K562 (cell line): Measurements from ENCODE around the gene PRDM10. TPM values are rescaled to one million over a fixed set of nuclear protein-coding genes. Genes with fewer than 3 reads are reported as not detected.

Source experiments
- ATAC-seq: fragments of 200-7000 bp; cut with Tn5 transposase; 3 replicates; pipeline ENCODE4 v1.9.1; 2020; ENCODE audit warnings: moderate library complexity
- BruUV-seq: library from RNA; stranded (reverse); fragments of 400-500 nt; replicated peaks from 2 replicates; lab custom pipeline; 2021; lab: Mats Ljungman, UMichigan
- CTCF ChIA-PET: fragments of 300-600 bp; formaldehyde crosslinking; extraction: SDS; loops from one replicate; lab custom pipeline; 2021; ENCODE audit warnings: low intra/inter-chr PET ratio; lab: Yijun Ruan, JAX
- POLR2A ChIA-PET: fragments of 300-600, 350-650 bp; sonication (Branson Sonifier 250); formaldehyde crosslinking; extraction: SDS; loops from one replicate; lab custom pipeline; 2021; ENCODE audit warnings: antibody characterized with exemption, inconsistent platforms; lab: Yijun Ruan, JAX
- DNase-seq, 4 experiments: peaks; one replicate each; pipeline versions ENCODE4 v3.0.0 to v3.0.0-alpha.2; 2011 to 2018; ENCODE audit warnings: low spot score in 3 of 4, mixed read lengths in 3 of 4; ENCODE audit errors: extremely low read depth in 1 of 4
- FAIRE-seq: peaks from 2 replicates; lab custom pipeline; 2011; peaks lifted over from hg19 to GRCh38; lab: Jason Lieb, UNC
- H2AFZ ChIP-seq: 2 replicates; pipeline ENCODE4 v1.6.0; 2011; ENCODE audit warnings: low read depth, low read length, control low read depth, inconsistent platforms
- H3K27ac ChIP-seq: fragments of 200-600 bp; 3 replicates; pipeline ENCODE4 v1.8.0; 2011; ENCODE audit warnings: low read depth, mild to moderate bottlenecking, control low read depth, inconsistent platforms, low read length, moderate library complexity, mixed read lengths; ENCODE audit errors: extremely low read depth
- H3K27me3 ChIP-seq, 2 experiments: fragments of 300-600 bp in 1 of 2; 2 replicates in 1 of 2; 3 replicates in 1 of 2; pipeline versions ENCODE4 v1.6.0 to v1.8.0; 2011; ENCODE audit warnings: inconsistent platforms in 2 of 2, low read length in 2 of 2, mild to moderate bottlenecking in 1 of 2, mixed read lengths in 1 of 2, moderate library complexity in 1 of 2; ENCODE audit not compliant: control insufficient read depth in 2 of 2, insufficient read depth in 2 of 2
- H3K36me3 ChIP-seq: fragments of 300-600 bp; 3 replicates; pipeline ENCODE4 v1.8.0; 2011; ENCODE audit warnings: mild to moderate bottlenecking, low read length, inconsistent platforms; ENCODE audit not compliant: control insufficient read depth, insufficient read depth
- H3K4me1 ChIP-seq, 2 experiments: fragments of 200-600 bp in 1 of 2; replicated peaks in 1 of 2; 2 replicates in 1 of 2; 3 replicates in 1 of 2; pipeline versions ENCODE4 v1.5.1 to v1.8.0; 2011; ENCODE audit warnings: inconsistent platforms in 2 of 2, low read length in 2 of 2, mild to moderate bottlenecking in 1 of 2, mixed read lengths in 1 of 2, moderate library complexity in 1 of 2; ENCODE audit not compliant: control insufficient read depth in 2 of 2, insufficient read depth in 2 of 2
- H3K4me2 ChIP-seq: 2 replicates; pipeline ENCODE4 v1.6.1; 2011; ENCODE audit warnings: low read length, control low read depth, inconsistent platforms, mixed read lengths; ENCODE audit not compliant: insufficient read depth
- H3K4me3 ChIP-seq: fragments of 200-600 bp; sonication (generic), shearing (Covaris generic); 2 replicates; pipeline ENCODE4 v1.5.1; 2016; ENCODE audit warnings: control low read depth, inconsistent platforms
- H3K79me2 ChIP-seq: fragments of 200-600 bp; 3 replicates; pipeline ENCODE4 v1.8.0; 2011; ENCODE audit warnings: low read length, inconsistent platforms; ENCODE audit not compliant: control insufficient read depth, insufficient read depth
- H3K9ac ChIP-seq, 2 experiments: 2 replicates each; pipeline versions ENCODE4 v1.6.0 to v1.6.1; 2011; ENCODE audit warnings: low read depth in 2 of 2, low read length in 2 of 2, control low read depth in 1 of 2, inconsistent platforms in 1 of 2, mild to moderate bottlenecking in 1 of 2, mixed read lengths in 1 of 2; ENCODE audit not compliant: insufficient read depth in 1 of 2
- H3K9me1 ChIP-seq: one replicate; pipeline ENCODE4 v1.6.0; 2011; ENCODE audit warnings: inconsistent platforms, mild to moderate bottlenecking, low read length, moderate library complexity; ENCODE audit not compliant: control insufficient read depth, insufficient read depth
- H3K9me3 ChIP-seq: replicated peaks from 2 replicates; pipeline ENCODE4 v1.5.1; 2011; ENCODE audit warnings: low read depth, low read length, inconsistent platforms; ENCODE audit not compliant: control insufficient read depth, insufficient read depth
- H4K20me1 ChIP-seq: replicated peaks from 2 replicates; pipeline ENCODE4 v1.6.1; 2011; ENCODE audit warnings: low read length, inconsistent platforms, mixed read lengths; ENCODE audit not compliant: control insufficient read depth, insufficient read depth
- CBX2 ChIP-seq: fragments of 200-600 bp; sonication (generic); IDR thresholded peaks from one replicate; pipeline ENCODE4 v1.6.1; 2012; ENCODE audit warnings: mild to moderate bottlenecking, low read length, inconsistent platforms; ENCODE audit not compliant: insufficient read depth, poor library complexity, severe bottlenecking
- CBX5 ChIP-seq: IDR thresholded peaks from 2 replicates; pipeline ENCODE4 v1.6.1; 2014; ENCODE audit warnings: low read depth, borderline replicate concordance
- CC2D1A ChIP-seq: fragments of 450-650 bp; IDR thresholded peaks from 2 replicates; pipeline ENCODE4 v1.6.1; 2017; ENCODE audit warnings: mild to moderate bottlenecking
- CSDE1 ChIP-seq, 2 experiments: fragments of 450-650 bp; IDR thresholded peaks; 2 replicates each; pipeline ENCODE4 v1.6.1; 2016; ENCODE audit warnings: mild to moderate bottlenecking in 1 of 2
- ETV1 ChIP-seq: fragments of 450-650 bp; conservative IDR thresholded peaks from 2 replicates; pipeline ENCODE4 v1.6.1; 2016; ENCODE audit warnings: missing genetic modification characterization, control low read depth, low read depth, missing compliant biosample characterization
- HCFC1 ChIP-seq: IDR thresholded peaks from 2 replicates; pipeline ENCODE4 v1.6.1; 2012; ENCODE audit warnings: low read depth, low read length, improper control_type of control experiment
- NCOR1 ChIP-seq: fragments of 450-650 bp; IDR thresholded peaks from 2 replicates; pipeline ENCODE4 v1.6.1; 2016; ENCODE audit warnings: mild to moderate bottlenecking, moderate library complexity
- TCFL5 ChIP-seq: fragments of 250-450 bp; sonication (Bioruptor Pico); conservative IDR thresholded peaks from 2 replicates; pipeline ENCODE4 v1.6.1; 2021; ENCODE audit warnings: mild to moderate bottlenecking, moderate library complexity, matching md5 sums
- ZC3H11A ChIP-seq: IDR thresholded peaks from 2 replicates; pipeline ENCODE4 v1.6.1; 2012; ENCODE audit warnings: low read depth, low read length, improper control_type of control experiment
- ZNF311 ChIP-seq: fragments of 250-450 bp; sonication (Bioruptor Pico); IDR thresholded peaks from 2 replicates; pipeline ENCODE4 v1.4.0; 2020; ENCODE audit warnings: mild to moderate bottlenecking, moderate library complexity
- ZNF551 ChIP-seq: fragments of 250-450 bp; sonication (Bioruptor Pico); IDR thresholded peaks from 2 replicates; pipeline ENCODE4 v1.5.0; 2021; ENCODE audit warnings: mild to moderate bottlenecking, moderate library complexity
- WGBS: fragments of 100-300 bp; shearing (Covaris generic); methylation state at CpG from one replicate; pipeline ENCODE4 v1.1.6; 2016; ENCODE audit warnings: low coverage, mixed read lengths; ENCODE audit not compliant: insufficient coverage; ENCODE audit errors: missing lambda C conversion rate; 5-methylcytosine and 5-hydroxymethylcytosine counted together
- in situ Hi-C: fragments of 300-500 bp; cut with MboI; formaldehyde crosslinking; loops from 4 replicates; pipeline ENCODE4 v1.15.0; 2018; ENCODE audit warnings: inconsistent platforms, mixed read lengths
- intact Hi-C: fragments of 100-400 bp; cut with micrococcal nuclease; formaldehyde crosslinking; loops from 2 replicates; pipeline ENCODE4 v1.14.2; 2022
- polyA plus RNA-seq, 8 experiments: library from polyadenylated mRNA; depleted of rRNA in 4 of 8; stranded (reverse) in 5 of 8; unstranded in 3 of 8; fragments of >200 nt; fragmentation: Nextera tagmentation in 2 of 8; fragmentation: Illumina TruSeq in 1 of 8; extraction: Ambion mirVana in 2 of 8; extraction: Trizol in 1 of 8; gene quantifications; 2 replicates each; pipeline versions ENCODE4 v1.2.1 to v1.2.3, GENCODE V29; 2011 to 2014; ENCODE audit warnings: inconsistent platforms in 1 of 8, missing spikeins in 1 of 8
- total RNA-seq, 7 experiments: library from RNA; depleted of rRNA in 6 of 7; stranded (reverse); fragments of >200 nt in 6 of 7; fragmentation: Illumina TruSeq in 2 of 7; extraction: Trizol in 2 of 7; gene quantifications; 2 replicates each; pipeline versions ENCODE4 v1.2.1 to v1.2.3, GENCODE V29; 2011 to 2021; ENCODE audit warnings: low replicate concordance in 1 of 7

Gene PRDM10
- total and polyA plus RNA-seq, 9 of the 15 experiments (the other 6 are each of a cell fraction or from before 2014, with no cell fraction given): 0.89 to 9.3 (median 4.5) TPM

DNA sequence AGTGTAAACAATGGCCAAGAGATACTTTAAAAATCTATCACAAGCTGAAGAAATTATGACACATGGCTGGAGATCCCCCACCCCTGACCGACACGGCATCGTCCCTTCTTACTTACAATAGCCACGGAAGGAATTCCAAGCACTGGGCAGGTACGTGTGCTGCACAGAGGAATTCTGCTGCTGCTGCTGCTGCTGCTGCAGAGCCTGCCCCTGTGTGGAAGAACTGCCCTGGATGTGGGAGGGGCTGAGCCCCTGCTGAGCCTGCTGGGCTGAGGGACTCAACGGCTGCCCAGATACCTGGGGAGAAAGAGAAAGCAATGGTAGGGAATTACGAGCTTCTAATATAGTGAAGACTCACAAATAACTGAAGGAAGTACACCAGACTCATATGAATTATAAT lies 92.3 kb downstream of the PRDM10 start:
- H3K9me3 ChIP-seq: no peaks in the 10 kb centered on the region
- DNase-seq (no peak), ATAC-seq (no peak), FAIRE-seq (no peak)
- no peaks in the 10 kb centered on the region for H3K79me2 ChIP-seq
- TF ChIP-seq ZNF311 (CRISPR knock-in tag) (no peak), ETV1 (tag) (no peak), HCFC1 (no peak), TCFL5 (CRISPR knock-in tag) (no peak)
- H2AFZ ChIP-seq: no peak overlapping the region
- H3K27ac ChIP-seq: no peak overlapping the region
- no peaks in the 10 kb centered on the region for H4K20me1 ChIP-seq
- no peak overlapping the region for H3K9ac ChIP-seq
- BruUV-seq: no TSS peak
- H3K27me3 ChIP-seq: no peaks in the 10 kb centered on the region
- in situ Hi-C loops: no loop called here
- peaks cover 34% of the 10 kb centered on the region; the same call in 2 of the 3 replicates for H3K36me3 ChIP-seq
- ChIA-PET POLR2A (interaction anchor here (0.9 kb wide), 1 partner anchor 11 kb away, joined by 3 read pairs; no protein-coding TSS in a partner anchor), CTCF (no interaction called here)
- no peaks in the 10 kb centered on the region for H3K9me1 ChIP-seq
- intact Hi-C loops: no loop called here
- no peak overlapping the region for H3K4me3 ChIP-seq
- WGBS: 76% methylated on average over 7 of the region's 7 CpGs
- H3K4me1 ChIP-seq: no peaks in the 10 kb centered on the region
- no peak overlapping the region for H3K4me2 ChIP-seq

GRCh38 chr11:129905402-129905801 lies 97.2 kb downstream of the PRDM10 start:
- TF ChIP-seq ZC3H11A: no peak
- no peak for TF ChIP-seq CC2D1A
- no peak for TF ChIP-seq ZNF551
- no peak for TF ChIP-seq CBX5
- TF ChIP-seq CBX2: no peak
- no peak for TF ChIP-seq NCOR1
- no peak for TF ChIP-seq CSDE1 (IDR thresholded peaks at IDR 0.05)
- H4K20me1 ChIP-seq: no peaks in the 10 kb centered on the region
- no peaks in the 10 kb centered on the region for H3K79me2 ChIP-seq
- CTCF ChIA-PET: no interaction called here
- FAIRE-seq: no peak
- H3K27ac ChIP-seq: no peak overlapping the region
- H3K4me1 ChIP-seq: no peaks in the 10 kb centered on the region
- no peaks in the 10 kb centered on the region for H3K27me3 ChIP-seq
- peaks cover 16% of the 10 kb centered on the region; the same call in 2 of the 3 replicates for H3K36me3 ChIP-seq
- no peaks in the 10 kb centered on the region for H3K9me3 ChIP-seq
- H3K9ac ChIP-seq: no peak overlapping the region
- no peak overlapping the region for H3K4me3 ChIP-seq
- H2AFZ ChIP-seq: no peak overlapping the region
- H3K4me2 ChIP-seq: no peak overlapping the region
- no TSS peak for BruUV-seq
- POLR2A ChIA-PET: no interaction called here
- intact Hi-C loops (no loop called here), in situ Hi-C loops (no loop called here)
- 83% methylated on average over 8 of the region's 8 CpGs for WGBS
- no peak for DNase-seq
- ATAC-seq: no peak
- no peaks in the 10 kb centered on the region for H3K9me1 ChIP-seq
